Measurements from ENCODE around the gene PSMB10.

PSMB10 gene

DNA sequence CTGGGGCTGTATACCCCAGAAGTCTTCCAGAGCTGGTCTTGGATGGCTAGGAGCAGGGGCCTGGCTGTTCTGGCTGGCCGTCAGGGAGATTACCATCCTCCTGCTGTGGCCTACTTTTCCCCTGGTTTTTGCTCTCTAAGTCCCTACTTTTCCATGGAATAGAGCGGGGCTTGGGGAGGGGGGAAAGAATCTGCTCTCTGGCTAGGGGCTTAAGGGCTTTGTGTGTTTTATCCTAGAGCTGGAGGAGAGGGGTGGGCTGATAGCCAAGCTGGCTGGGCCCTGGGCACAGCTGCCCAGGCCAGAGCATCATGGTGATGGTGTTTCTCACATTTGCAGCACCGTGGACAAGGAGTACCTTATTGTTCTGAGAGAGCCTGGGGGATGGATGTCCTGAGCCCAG lies 48.3 kb downstream of the PSMB10 start:
- no peak for DNase-seq

- DNase-seq, result no peak
These were observed 50.3 kb downstream of the PSMB10 start for GRCh38 chr16:67886387-67886786.

- no peak for DNase-seq
These were observed 50.7 kb downstream of the PSMB10 start for GRCh38 chr16:67885976-67886375.

DNA sequence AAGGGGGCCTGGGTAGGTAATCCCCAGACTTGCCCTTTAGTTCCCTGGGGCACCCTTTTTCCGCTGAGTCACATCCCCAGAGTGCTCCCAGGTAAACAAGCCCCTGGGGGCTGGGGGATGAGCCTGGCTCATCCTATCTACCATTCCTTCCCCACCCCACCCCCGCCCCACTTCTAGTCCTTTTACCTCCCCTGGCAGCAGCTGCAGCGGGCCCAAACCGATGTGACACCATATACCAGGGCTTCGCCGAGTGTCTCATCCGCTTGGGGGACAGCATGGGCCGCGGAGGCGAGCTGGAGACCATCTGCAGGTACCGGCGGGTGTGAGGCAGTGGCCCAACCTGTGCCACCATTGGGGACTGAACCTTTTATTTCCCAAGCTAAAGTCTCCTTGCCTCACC lies 51.1 kb downstream of the PSMB10 start:
- no peak for DNase-seq

DNA sequence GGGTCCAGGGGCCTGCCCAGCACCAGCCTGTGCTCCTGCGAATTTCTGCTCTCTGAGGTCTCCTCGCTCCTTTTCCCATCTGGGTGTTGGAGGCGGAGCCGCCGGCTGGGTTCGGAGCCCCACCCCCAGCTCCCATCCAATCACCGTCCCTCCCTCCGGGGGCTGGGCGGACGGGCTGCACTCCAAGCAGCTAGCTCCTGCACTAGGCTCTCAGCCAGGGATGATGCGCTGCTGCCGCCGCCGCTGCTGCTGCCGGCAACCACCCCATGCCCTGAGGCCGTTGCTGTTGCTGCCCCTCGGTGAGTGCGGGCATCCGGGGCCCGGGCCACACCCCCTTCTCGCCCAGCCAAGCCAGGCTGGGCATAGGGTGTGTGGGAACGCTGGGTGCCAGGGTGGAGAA lies 52.0 kb downstream of the PSMB10 start, which contains the start of gene NRN1L:
Gene NRN1L, plus strand, starts transcription at position 202 of the 400 bp plus-strand sequence. Its CDS starts 19 bp downstream, at position 221.
- DNase-seq, result peak; percentile 49

Measured in amniotic stem cell (primary cell).